Fibroblast of the aortic adventitia (primary cell): ENCODE measurements around the gene DTX3. TPM values are rescaled to one million over a fixed set of nuclear protein-coding genes. Genes with fewer than 3 reads are reported as not detected.

Source experiments
- DNase-seq: peaks from one replicate; pipeline ENCODE4 v3.0.0-alpha.2; 2010; ENCODE audit warnings: low read depth
- H3K4me3 ChIP-seq: 2 replicates; pipeline ENCODE4 v1.5.1; 2011; ENCODE audit warnings: low read depth, mild to moderate bottlenecking, control low read depth, low read length, moderate library complexity
- total RNA-seq: library from RNA; depleted of rRNA; stranded (reverse); fragments of >200 nt; gene quantifications from 2 replicates; pipeline ENCODE4 v1.2.3, GENCODE V29; 2012; ENCODE audit warnings: low replicate concordance
- TF ChIP-seq, protein P1 (sequence below): IDR thresholded peaks from 2 replicates; pipeline ENCODE4 v1.5.1; 2011; ENCODE audit warnings: mild to moderate bottlenecking, low read length, control low read depth, inconsistent platforms; ENCODE audit not compliant: insufficient read depth

Gene DTX3
- total RNA-seq, 1 donor = 16.9 TPM

DNA sequence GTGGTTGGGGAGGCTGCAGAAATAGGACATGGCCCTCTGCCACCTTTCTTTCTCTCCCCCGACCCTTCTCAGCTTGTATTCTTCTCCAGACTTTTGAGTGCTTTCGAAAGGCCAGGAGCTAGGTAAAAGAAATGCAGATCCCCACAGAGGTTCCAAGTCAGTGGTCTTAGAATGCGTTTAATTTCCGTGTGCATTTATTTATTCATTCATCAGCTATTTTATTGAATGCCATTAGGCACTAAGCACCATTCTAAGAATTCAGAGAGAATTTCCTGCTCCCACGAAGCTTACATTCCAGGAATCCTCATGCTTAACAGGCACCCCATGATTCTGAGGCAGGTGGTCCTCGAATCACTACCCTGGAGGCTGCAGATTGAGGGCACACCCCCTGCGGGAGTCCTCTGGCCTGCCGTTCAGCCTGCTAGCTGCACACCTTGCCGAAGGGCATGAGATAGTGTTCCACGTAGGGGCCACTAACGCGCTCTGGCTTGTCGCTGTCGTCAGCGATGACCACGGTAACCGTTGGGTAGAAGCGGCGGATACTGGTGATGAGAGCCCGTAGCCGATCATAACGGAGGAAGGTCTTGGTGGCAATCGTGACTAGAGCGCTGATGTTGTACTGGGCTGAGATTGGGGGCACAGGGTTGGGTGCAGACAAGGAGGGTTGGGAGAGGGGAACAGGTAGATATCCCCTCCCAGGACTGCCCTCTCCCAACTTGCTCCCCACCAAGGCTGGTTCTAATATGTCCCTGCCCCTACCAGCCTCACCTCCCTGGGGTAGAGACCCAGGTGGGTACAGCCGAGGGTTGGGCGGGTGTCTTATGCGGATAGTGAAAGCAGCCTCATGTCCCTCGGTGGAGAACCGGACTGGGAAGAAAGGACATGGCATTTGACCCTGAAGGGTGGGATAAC lies 23.9 kb downstream of the DTX3 start:
- no peak overlapping the region for H3K4me3 ChIP-seq
- TF ChIP-seq, protein P1, sequence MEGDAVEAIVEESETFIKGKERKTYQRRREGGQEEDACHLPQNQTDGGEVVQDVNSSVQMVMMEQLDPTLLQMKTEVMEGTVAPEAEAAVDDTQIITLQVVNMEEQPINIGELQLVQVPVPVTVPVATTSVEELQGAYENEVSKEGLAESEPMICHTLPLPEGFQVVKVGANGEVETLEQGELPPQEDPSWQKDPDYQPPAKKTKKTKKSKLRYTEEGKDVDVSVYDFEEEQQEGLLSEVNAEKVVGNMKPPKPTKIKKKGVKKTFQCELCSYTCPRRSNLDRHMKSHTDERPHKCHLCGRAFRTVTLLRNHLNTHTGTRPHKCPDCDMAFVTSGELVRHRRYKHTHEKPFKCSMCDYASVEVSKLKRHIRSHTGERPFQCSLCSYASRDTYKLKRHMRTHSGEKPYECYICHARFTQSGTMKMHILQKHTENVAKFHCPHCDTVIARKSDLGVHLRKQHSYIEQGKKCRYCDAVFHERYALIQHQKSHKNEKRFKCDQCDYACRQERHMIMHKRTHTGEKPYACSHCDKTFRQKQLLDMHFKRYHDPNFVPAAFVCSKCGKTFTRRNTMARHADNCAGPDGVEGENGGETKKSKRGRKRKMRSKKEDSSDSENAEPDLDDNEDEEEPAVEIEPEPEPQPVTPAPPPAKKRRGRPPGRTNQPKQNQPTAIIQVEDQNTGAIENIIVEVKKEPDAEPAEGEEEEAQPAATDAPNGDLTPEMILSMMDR = no peak
- no peak for DNase-seq

DNA sequence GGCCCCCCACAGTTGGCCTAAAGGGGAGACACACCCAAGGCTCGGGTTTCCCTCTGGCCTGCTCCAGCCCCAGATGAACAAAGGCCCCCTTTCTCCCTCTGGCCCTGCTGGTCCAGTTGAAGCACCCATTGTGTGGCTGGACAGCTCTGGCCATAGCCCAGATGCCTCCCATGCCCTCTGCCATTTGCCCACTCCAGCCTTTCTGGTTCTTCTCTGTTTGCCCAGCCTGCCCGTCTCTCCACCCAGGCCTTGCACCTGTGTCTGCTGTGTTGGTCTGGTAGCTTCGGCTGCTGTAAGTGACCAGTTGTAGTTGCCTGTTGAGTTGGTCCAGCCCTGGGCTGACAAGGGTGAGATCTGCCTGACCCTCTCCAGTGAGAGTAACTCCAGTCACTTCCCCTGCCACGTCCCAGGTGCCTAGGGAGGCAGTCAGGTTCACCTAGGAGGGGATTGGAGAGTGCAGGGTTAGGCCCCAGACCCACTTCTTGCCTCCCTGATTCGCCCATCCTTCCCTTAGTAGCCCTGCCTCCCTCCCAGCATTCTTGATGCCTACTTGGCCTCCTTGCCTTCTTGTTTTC lies 25.4 kb downstream of the DTX3 start:
- H3K4me3 ChIP-seq = no peak overlapping the region
- TF ChIP-seq, protein P1 = no peak
- no peak for DNase-seq

DNA sequence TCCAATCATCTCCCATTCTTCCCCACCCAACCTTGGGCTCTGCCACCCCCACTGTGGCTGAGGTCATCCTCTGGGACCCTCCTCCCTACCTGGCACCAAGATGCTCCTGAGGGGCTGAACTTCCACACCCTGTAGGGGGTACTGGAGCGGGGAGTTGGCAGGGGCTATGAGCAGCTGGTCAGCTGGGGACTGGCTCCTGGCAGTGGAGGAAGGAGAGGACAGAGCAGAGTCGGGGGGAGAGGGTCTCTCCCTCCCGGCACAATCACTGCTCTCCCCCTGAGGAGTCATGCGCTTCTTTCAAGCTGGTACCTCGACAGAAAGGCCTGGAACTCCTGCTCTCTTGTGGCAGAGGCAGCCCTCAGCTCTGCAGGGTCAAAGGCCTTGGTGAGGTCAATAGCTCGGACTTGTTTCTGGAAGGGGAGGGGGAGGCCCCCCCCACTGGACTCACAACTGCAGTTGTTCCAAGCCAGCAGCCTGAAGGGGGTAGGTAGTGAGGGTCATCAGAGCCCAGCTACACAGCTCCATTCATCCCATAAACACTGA lies 26.3 kb downstream of the DTX3 start:
- H3K4me3 ChIP-seq = no peak overlapping the region
- TF ChIP-seq, protein P1 = no peak

DNA sequence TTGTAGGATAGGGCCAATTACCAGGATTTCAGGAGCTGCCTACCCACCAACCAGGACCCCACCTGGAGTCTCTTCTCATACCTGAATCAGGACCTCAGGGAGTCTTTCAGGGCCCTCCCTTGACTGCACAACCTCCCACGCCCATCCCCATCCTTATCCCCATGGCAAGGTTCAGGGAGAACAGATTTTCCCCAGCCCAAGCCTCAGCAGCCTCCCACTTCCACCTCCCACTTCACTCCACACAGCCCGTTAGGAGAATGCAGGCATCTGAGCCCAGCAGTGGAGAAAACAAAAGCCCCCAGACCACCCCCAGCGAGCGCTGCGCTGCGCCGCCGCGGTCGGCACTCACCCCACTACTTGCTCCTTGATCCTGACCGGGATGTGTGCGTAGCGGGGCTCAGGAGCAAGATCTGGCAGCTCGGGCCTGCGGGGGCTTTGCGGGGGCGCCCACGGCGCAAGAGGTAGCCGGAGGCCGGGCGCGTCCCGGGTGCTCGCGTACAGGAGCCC lies 27.0 kb downstream of the DTX3 start:
- TF ChIP-seq, protein P1 = no peak
- DNase-seq = no peak
- peak overlapping the region; percentile 69 for H3K4me3 ChIP-seq

More for the DNA sequence above, 26.3 kb downstream of the DTX3 start:
- DNase-seq = no peak

DNA sequence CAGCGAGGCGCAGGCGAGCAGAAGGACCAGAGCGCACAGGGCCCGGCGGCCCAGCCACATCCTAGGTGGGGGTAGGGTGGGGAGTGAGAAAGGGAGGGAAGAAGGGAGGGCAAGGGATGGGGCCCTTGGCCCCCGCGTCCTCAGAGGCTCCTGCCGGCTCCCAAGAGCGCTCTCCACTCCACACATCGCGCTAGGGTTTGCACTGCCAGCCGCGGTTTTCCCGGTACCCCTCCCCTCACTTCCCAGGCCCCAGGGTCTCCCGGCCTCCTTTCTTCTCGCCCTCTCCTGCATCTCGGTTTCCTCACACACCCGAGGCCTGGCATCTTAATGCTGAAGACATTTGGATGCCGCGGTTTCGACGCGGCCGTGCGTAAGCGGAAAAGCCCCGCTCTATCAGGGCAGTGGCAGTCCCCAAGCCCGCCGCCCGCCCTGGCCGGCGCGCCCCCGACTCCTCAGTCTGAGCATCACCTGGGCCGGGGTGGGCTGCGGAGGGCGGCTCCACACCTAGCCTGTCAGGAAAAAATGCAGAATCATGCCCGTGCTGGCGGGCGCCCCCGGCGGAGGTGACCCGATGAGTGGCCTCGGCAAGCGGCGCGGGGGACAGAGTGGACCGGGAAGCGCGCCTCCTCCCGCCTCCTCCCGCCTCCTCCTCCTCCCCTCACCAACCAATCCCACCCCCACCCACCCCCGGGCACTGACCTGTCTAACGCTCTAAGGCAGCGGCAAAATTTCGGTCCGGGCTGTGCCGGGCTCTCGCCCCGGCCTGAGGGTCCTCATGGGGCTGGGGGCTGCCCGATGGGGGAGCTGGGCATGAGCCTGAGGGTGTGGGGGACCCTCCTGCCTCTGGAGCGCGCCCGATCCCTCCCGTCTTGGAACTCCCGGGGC lies 27.7 kb downstream of the DTX3 start:
- TF ChIP-seq, protein P1 = no peak
- peak overlapping the region; percentile 69 for H3K4me3 ChIP-seq
- DNase-seq = peak; percentile 21
